DMS153 treated with DMSO at 0.1 percent for 48 hours (cell line): ENCODE data around the gene CACNA2D3.
"Not testable (repeated sequence)": the region's sequence is repeated elsewhere in the genome, so short reads cannot be mapped to it uniquely, and the experiment has no call there.

ENCODE experiments used
- DNase-seq: peaks from one replicate; lab custom pipeline; 2025; ENCODE audit not compliant: unreplicated experiment; lab: John Stamatoyannopoulos, UW

The CACNA2D3 gene

DNA sequence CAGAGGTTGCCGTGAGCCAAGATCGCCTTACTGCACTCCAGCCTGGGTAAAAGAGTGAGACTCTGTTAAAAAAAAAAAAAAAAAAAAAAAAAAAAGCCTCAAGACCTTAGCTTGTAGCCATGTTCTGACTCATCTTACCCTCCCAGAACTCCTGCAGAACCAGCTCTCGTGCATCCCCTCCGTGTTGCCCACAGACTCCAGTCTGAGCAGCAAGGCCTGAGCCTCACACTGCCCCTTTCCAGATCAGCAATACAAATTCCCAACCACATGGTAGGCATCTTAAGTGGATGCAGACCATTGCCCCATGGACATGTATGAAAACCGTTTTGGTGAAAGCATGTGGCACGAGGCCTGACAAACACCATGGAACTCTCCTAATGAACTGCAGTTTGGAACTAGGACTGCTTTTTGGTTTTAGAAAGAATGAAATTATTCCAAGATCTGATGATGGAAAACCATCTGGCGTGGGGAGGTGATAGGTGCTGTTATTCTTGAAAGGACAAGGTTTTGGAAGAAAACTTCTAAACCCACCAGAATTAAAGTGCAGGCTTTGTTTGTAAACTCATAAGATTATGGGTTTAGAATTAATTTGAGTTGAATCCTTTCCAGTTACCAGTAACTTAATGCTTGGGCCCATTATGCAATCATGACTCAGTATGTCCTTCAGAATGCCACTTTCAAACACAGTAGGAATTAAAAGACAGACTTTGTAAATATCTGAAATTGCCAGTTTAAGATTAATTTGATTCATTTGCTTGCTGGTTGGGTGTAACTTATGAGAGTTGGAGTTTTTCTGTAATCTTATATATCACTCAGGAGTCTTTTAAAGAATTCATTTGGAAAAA is 969.3 kb downstream of the CACNA2D3 start:
- no peak for DNase-seq

DNA sequence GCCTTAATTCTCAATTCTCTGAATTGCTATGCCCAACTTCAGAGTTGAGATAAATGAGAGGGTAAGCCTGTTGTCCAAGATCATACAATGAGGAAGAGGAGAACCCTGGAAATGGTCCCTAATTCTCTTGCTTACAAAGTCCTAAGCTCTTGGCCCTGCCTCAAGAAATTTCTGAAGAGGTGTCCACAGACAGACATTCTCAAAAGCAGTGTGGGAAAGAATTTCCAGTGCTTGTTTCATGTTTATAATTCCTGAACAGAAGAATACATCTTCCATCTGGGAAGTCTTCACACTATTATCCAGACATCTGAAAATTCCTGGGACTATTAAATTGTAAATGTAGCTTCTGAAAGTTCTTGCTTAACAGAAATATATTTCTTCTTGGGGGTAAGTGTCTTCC is 972.3 kb downstream of the CACNA2D3 start:
- no peak for DNase-seq

DNA sequence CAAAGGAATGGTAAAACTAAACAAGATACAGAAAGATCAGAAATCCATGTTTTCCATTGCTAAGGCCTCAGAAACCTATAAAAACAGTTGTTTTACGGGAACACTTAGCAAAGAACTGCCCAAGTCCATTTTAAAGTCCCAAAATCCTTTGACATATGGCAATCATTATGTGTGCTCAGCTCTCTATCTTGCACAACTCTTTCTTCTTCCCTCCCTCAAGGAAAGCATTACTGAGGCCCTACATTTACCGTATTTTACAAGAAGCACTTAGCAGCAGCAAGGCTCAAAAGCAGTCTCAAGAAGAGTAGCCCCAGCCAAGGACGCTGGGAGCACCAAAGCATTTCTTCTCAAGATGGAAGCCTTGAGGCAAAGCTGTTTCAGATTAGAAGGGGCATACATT is 975.1 kb downstream of the CACNA2D3 start:
- DNase-seq, result no peak

DNA sequence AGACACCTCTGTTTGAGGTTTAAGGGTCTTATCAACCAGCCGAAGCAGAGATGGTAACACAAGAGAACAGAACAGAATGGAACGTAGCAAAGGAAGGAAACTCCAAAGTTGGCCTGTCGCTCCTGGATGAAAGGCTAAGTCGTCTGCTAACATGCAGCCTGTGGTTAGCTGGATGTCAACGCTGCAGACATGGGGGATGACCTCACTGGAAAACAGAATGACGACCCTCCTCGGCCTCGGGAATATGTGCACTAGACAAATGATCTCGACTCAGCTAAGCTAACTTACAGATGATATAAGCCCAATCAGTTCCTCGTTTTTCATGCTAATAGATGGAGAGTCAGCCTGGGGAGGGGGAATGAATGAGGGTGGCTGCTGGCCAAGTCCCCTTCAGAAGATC is 983.3 kb downstream of the CACNA2D3 start:
- no peak for DNase-seq

DNA sequence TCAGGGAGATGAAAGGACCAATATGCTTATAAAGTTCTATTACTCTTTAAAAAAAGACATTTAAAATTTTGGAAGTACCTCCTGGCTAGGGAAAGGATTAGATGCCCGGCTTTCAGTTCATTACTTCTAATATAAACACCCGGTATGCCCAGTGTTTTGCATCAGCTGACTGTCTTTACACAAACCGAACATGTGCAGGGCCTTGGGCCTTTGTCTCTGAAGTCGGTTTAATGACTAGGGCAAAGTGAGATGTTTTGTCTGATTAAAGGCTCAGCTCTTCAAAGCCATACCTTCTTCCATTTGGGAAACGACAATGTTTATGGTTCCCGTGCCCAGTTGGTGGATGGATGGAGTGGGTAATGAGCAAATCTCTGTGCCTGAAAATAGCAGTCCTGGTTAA is 984.8 kb downstream of the CACNA2D3 start:
- DNase-seq, result no peak

DNA sequence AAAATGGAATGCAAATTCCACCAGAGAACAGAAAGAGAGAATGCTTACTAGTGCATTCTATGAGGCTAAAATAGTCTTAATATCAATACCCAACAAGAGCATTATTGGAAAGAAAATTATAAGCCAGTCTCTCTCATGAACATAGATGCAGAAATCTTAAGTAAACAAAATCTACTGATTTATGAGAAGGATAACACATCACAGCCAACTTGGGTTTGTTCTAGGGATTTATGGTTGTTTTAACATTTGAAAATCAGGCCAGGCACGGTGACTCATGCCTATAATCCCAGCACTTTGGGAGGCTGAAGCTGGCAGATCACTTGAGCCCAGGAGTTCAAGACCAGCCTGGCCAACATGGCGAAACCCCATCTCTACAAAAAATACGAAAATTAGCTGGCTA is 989.6 kb downstream of the CACNA2D3 start:
- DNase-seq, result not testable (repeated sequence)

DNA sequence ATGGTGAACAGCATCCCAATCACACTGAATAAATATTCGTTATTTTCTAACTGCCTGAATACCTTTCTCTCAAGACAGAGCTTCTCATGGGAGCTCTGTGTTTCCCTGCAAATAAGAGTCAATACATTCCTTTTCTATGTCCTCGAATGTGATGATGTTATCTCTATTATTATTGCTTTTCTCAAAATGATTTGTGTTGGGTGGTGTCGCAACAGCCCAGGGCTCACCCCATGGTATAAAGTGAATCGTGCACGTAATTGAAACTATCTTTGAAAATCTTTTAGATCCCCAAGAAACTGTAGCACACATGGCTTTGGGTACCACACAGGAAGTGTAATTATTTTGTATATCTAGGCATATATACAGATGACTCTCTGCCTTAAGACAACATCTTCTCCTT is 996.1 kb downstream of the CACNA2D3 start:
- DNase-seq, result no peak

DNA sequence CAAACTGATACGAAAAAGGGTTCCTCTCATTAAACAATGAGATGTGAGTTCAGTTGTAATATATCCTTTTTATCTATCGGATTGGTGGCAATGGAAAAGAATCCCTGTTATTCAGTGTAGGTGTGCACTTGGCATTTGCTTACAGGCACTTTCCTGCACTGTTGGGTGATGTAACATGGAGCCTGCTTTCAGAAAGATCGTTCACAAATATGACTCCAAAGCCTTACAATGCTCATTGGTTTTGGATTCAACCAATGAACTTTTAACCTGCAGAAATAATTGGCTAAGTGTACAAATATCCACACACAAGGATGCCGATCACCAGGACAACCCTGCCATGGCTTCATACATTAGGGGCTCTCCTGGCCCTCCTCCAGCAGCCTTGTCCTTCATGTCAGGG is 996.9 kb downstream of the CACNA2D3 start:
- DNase-seq, result no peak

DNA sequence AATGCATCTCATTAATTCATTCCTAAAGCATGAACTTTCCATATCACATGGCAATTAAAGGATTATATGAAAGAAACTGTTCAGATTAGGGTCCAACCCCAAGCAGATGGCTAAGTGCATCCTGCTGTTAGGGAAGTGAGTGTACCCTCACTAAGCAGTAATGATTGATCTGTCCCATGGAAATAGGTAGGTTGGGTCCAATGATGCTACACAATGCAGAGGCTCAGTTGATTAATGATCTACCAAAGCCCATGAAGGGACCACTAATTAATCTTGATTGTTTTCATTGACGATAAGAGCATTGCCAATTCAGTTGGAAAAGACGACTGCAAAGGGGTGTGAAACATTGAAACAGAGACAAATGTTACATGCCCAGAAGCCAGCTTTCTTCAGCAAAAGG is 1000.0 kb downstream of the CACNA2D3 start:
- DNase-seq, result no peak
